GM15510 (cell line): ENCODE measurements around the gene C1orf115.

Experiments used
- POLR2A ChIP-seq: IDR thresholded peaks from 3 replicates; pipeline ENCODE4 v1.6.1; 2011; ENCODE audit warnings: borderline replicate concordance; ENCODE audit not compliant: insufficient read length; ENCODE audit errors: extremely low read depth

The C1orf115 gene

GRCh38 chr1:220703305-220703704, 13.1 kb downstream of the C1orf115 start:
- no peak for TF ChIP-seq POLR2A

- TF ChIP-seq POLR2A, result no peak
These were observed 15.6 kb downstream of the C1orf115 start for GRCh38 chr1:220705782-220706181.

- TF ChIP-seq POLR2A, result no peak
These were observed 16.3 kb downstream of the C1orf115 start for GRCh38 chr1:220706480-220706879.

GRCh38 chr1:220707160-220707559, 17.0 kb downstream of the C1orf115 start:
- TF ChIP-seq POLR2A, result no peak

DNA sequence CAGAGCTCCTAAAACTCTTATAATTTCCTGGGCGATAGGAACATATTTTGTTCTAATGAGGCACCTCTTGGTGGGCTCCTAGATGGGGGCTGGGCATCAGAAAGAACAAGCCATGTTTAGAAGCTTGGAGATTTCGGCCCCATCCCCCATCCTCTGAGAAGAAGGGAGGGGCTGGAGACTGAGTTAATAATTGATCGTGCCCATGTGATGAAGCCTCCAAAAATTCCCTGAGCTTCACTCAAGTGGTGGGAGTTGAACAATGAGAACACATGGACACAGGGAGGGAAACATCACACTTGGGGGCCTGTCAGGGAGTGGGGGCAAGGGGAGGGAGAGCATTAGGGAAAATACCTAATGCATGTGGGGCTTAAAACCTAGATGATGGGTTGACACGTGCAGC, 18.1 kb downstream of the C1orf115 start:
- no peak for TF ChIP-seq POLR2A

GRCh38 chr1:220708936-220709801, 19.0 kb downstream of the C1orf115 start:
- TF ChIP-seq POLR2A, result no peak

- TF ChIP-seq POLR2A, result no peak
These were observed 20.2 kb downstream of the C1orf115 start for GRCh38 chr1:220710333-220710732.

GRCh38 chr1:220711056-220711809, 21.1 kb downstream of the C1orf115 start:
- no peak for TF ChIP-seq POLR2A

DNA sequence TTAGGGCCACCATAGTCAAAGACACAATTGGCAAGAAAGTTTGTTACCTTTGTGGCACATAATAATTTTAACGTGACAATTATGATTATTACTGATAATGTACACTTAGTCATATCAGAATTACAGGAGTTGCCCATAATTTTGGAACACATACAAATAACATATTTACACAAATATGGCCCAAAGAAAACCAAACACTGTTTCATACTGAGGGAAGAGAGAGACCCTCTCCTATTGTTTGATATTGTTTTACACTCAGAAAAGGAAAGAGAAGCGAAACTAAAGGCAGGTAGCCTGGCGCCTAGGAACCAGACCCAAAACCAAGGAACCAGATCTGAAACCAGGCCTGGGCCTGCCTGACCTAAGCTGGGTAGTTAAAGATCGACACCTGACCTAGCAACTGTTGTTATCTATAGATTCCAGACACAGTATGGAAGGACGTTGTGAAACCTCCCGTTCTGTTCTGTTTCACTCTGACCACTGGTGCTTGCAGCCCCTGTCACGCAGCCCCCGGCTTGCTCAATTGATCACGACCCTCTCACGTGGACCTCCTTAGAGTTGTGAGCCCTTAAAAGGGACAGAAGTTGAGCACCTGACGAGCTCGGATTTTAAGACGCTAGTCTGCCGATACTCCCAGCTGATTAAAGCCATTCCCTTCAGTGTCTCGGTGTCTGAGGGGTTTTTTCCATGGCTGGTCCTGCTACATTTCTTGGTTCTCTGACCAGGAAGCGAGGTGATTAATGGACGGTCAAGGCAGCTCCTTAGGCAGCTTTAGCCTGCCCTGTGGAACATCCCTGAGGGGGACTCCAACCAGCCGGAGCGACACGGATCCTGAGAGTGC, 27.9 kb downstream of the C1orf115 start:
- TF ChIP-seq POLR2A, result no peak

DNA sequence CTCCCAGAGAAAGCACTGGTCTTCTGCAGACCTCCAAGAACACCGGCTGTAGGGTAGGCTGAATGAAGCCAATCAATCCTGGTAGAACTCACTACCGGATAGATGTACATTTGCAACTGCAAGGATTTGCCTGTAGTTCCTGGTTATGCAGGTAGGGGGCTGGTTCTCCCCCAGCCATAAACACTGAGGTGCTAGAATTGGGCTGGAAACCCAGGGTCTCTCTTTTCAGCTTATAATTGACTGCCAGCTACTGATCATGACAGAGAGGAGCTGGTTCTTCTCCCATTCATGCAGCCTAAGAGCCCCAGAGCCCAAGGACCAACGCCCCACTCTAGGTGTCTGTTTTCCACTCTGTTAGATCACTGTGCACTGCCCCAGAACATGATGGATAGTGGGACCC, 36.5 kb downstream of the C1orf115 start:
- TF ChIP-seq POLR2A, result no peak

DNA sequence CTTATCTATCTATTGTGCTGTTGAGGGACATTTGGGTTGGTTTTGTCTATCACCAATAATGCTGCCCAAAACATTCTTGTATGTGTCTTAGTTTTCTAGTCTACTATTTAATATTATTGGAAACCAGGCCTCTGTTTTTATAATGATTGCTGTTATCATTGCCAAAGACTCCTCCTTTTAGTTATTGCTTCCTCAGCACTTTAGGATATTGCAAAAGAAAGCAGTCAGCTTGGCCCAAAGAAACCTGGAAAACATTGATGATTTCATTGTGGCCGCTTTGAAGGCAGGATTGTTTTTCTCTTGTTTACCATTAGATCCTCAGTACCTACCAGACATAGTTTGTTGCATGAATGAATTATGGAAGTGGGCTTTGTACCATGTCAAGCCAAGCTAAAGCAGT, 37.4 kb downstream of the C1orf115 start:
- no peak for TF ChIP-seq POLR2A

DNA sequence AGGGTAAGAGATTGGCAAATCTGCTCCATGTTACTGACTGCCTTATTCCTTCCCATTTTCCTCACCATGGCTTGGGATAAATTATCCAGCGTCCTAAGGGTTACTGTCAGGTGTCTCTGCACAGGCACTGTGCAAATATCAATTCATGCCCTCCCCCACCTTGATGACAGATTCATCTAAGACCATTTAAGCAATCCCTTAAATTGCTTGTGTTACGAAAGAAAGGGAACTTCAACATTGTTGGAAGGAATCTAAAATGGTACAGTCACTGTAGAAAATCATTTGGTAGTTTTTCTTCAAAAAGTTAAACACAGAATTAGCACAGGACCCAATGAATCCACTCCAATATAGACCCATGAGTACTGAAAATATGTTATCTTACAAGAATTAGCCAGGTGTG, 40.3 kb downstream of the C1orf115 start:
- no peak for TF ChIP-seq POLR2A

DNA sequence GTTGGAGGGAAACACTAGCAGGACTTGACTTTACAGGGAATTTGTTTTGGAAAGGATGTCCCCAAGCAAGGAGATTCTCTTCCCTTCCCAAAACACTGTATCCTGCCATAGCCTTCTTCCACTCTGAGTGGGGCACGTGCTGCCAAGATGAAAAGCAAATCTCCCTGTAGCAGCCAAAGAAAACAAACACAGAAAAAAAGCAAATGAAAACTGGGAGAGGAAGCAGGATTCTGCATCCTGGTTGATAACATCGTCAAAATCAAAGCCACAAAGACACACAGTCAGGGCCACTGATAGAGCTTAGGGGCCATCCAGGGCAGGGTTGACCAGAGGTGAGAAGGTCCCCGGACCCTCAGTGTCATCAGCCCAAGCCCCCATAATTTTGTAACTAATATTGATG, 42.0 kb downstream of the C1orf115 start:
- TF ChIP-seq POLR2A, result no peak

- no peak for TF ChIP-seq POLR2A
These were observed 42.5 kb downstream of the C1orf115 start for GRCh38 chr1:220732621-220733020.

DNA sequence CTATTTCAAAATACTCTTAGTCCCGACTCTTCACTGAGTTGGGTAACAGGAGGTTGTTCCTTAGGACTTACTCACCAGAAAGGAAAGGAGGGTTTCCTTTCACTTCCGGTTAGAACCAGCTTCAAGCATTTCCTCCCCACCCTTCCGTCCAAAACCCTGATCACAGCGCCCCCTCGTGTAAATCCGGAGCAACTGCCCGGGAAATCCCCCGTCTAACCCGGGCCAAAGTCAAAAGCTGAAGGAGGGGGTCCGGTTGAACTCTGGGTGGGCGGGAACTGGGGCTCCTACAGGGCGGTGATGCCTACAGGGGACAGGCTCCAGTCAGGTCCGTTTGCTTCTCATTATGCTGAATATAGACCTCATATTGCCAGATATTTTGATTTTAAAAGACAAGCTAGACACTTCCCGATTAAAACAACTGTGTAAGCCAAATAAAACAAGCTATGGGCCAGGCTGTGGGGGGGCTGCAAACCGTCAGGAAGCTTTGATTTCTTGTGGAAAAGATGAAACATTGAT, 43.0 kb downstream of the C1orf115 start:
- no peak for TF ChIP-seq POLR2A
